C1 segment of cervical spinal cord (tissue), 14 donors: ENCODE measurements around the gene PRKG1.
A peak's percentile ranks its signal among the peaks of the same experiment; 100 is the strongest.
"Not testable (repeated sequence)": the region's sequence is repeated elsewhere in the genome, so short reads cannot be mapped to it uniquely, and the experiment has no call there.

ENCODE experiments used
- DNase-seq, 14 donors: peaks; one replicate each; lab custom pipeline; 2025; lab: John Stamatoyannopoulos, UW

PRKG1 gene

GRCh38 chr10:51502124-51502523 is 427.8 kb downstream of the PRKG1 start:
- no peak for DNase-seq

GRCh38 chr10:51503378-51503777 is 429.1 kb downstream of the PRKG1 start:
- DNase-seq = no peak

GRCh38 chr10:51507476-51507875 is 433.2 kb downstream of the PRKG1 start:
- no peak for DNase-seq

GRCh38 chr10:51508156-51508555 is 433.9 kb downstream of the PRKG1 start:
- no peak for DNase-seq

- no peak for DNase-seq
Measured at GRCh38 chr10:51510231-51510630, 435.9 kb downstream of the PRKG1 start.

GRCh38 chr10:51521605-51522004 is 447.3 kb downstream of the PRKG1 start:
- no peak for DNase-seq

- no peak for DNase-seq
Measured at GRCh38 chr10:51522858-51523257, 448.6 kb downstream of the PRKG1 start.

- DNase-seq = no peak
Measured at GRCh38 chr10:51523440-51523839, 449.2 kb downstream of the PRKG1 start.

- DNase-seq = no peak
Measured at GRCh38 chr10:51524041-51524440, 449.8 kb downstream of the PRKG1 start.

- no peak for DNase-seq
Measured at GRCh38 chr10:51527522-51528219, 453.4 kb downstream of the PRKG1 start.

GRCh38 chr10:51528527-51528926 is 454.2 kb downstream of the PRKG1 start:
- DNase-seq = no peak

GRCh38 chr10:51530541-51530940 is 456.3 kb downstream of the PRKG1 start:
- no peak for DNase-seq

- DNase-seq = no peak
Measured at GRCh38 chr10:51532044-51532443, 457.8 kb downstream of the PRKG1 start.

GRCh38 chr10:51542853-51543252 is 468.6 kb downstream of the PRKG1 start:
- DNase-seq = no peak

- no peak for DNase-seq
Measured at GRCh38 chr10:51544933-51545332, 470.6 kb downstream of the PRKG1 start.

- no peak for DNase-seq
Measured at GRCh38 chr10:51547941-51548340, 473.7 kb downstream of the PRKG1 start.

- DNase-seq = no peak
Measured at GRCh38 chr10:51552879-51553278, 478.6 kb downstream of the PRKG1 start.

- DNase-seq = peak in 3 of 14 donors; percentile 7 to 25 (median 19)
Measured at GRCh38 chr10:51564896-51565510, 490.7 kb downstream of the PRKG1 start.

GRCh38 chr10:51567271-51567670 is 493.0 kb downstream of the PRKG1 start:
- no peak for DNase-seq

GRCh38 chr10:51569467-51569866 is 495.2 kb downstream of the PRKG1 start:
- DNase-seq = no peak

- DNase-seq = no peak
Measured at GRCh38 chr10:51574248-51575048, 500.2 kb downstream of the PRKG1 start.

- not testable (repeated sequence) for DNase-seq
Measured at GRCh38 chr10:51581196-51581595, 506.9 kb downstream of the PRKG1 start.

GRCh38 chr10:51583976-51584375 is 509.7 kb downstream of the PRKG1 start:
- no peak for DNase-seq
